GM23248 (cell line): ENCODE measurements around the gene LGR5.

Experiments used
- EZH2 ChIP-seq: fragments of 200-600 bp; sonication (generic); IDR thresholded peaks from 2 replicates; pipeline ENCODE4 v1.6.1; 2018; ENCODE audit warnings: antibody characterized with exemption, mild to moderate bottlenecking; ENCODE audit not compliant: insufficient read depth, poor library complexity, severe bottlenecking
- EZH2phosphoT487 ChIP-seq: fragments of 200-600 bp; sonication (generic); IDR thresholded peaks from 2 replicates; pipeline ENCODE4 v1.6.1; 2018; ENCODE audit warnings: antibody characterized with exemption, moderate library complexity, mild to moderate bottlenecking, low read depth; ENCODE audit not compliant: insufficient read depth

GRCh38 chr12:71417181-71417580, 22.4 kb upstream of the LGR5 start:
- TF ChIP-seq EZH2phosphoT487 (no peak), EZH2 (no peak)
